H9 (cell line): Measurements from ENCODE around the gene SYT7. TPM values are rescaled to one million over a fixed set of nuclear protein-coding genes. Genes with fewer than 3 reads are reported as not detected.

ENCODE experiments used
- DNase-seq: peaks from one replicate; pipeline ENCODE4 v3.0.0-alpha.2; 2017
- H2AFZ ChIP-seq: one replicate; pipeline ENCODE4 v1.6.1; 2013; ENCODE audit warnings: mild to moderate bottlenecking, low read length, control low read depth, moderate library complexity
- H2AK5ac ChIP-seq: 2 replicates; pipeline ENCODE4 v1.6.1; 2013; ENCODE audit warnings: low read length, control low read depth, mixed read lengths; ENCODE audit not compliant: insufficient read length
- H2BK120ac ChIP-seq: one replicate; pipeline ENCODE4 v1.6.1; 2013; ENCODE audit warnings: low read depth, mild to moderate bottlenecking, low read length, control low read depth, inconsistent platforms; ENCODE audit not compliant: poor library complexity, severe bottlenecking
- H2BK12ac ChIP-seq: 2 replicates; pipeline ENCODE4 v1.6.1; 2013; ENCODE audit warnings: low read length, control low read depth, mixed read lengths, low read depth; ENCODE audit not compliant: insufficient read length
- H2BK15ac ChIP-seq: 2 replicates; pipeline ENCODE4 v1.6.1; 2013; ENCODE audit warnings: low read depth, low read length, control low read depth
- H2BK20ac ChIP-seq: one replicate; pipeline ENCODE4 v1.6.1; 2013; ENCODE audit warnings: low read depth, mild to moderate bottlenecking, low read length, control low read depth, inconsistent platforms; ENCODE audit not compliant: poor library complexity, severe bottlenecking
- H2BK5ac ChIP-seq: 2 replicates; pipeline ENCODE4 v1.6.1; 2013; ENCODE audit warnings: low read length, control low read depth, mixed read lengths; ENCODE audit not compliant: insufficient read length
- H3K14ac ChIP-seq: 2 replicates; pipeline ENCODE4 v1.6.1; 2013; ENCODE audit warnings: low read length, control low read depth; ENCODE audit not compliant: insufficient read depth
- H3K18ac ChIP-seq: 2 replicates; pipeline ENCODE4 v1.6.1; 2013; ENCODE audit warnings: low read depth, mild to moderate bottlenecking, mixed read lengths, low read length, control low read depth; ENCODE audit not compliant: insufficient read length
- H3K23ac ChIP-seq: 2 replicates; pipeline ENCODE4 v1.6.1; 2013; ENCODE audit warnings: low read length, control low read depth, mixed read lengths, low read depth; ENCODE audit not compliant: insufficient read length
- H3K23me2 ChIP-seq: 2 replicates; pipeline ENCODE4 v1.6.1; 2013; ENCODE audit warnings: low read depth, mild to moderate bottlenecking, mixed read lengths, low read length, control low read depth; ENCODE audit not compliant: insufficient read length, poor library complexity, severe bottlenecking
- H3K27ac ChIP-seq: 2 replicates; pipeline ENCODE4 v1.5.1; 2013; ENCODE audit warnings: low read length, control low read depth, mixed read lengths, low read depth; ENCODE audit not compliant: insufficient read length
- H3K27me3 ChIP-seq: 2 replicates; pipeline ENCODE4 v1.6.1; 2013; ENCODE audit warnings: low read length, control low read depth, inconsistent platforms; ENCODE audit not compliant: insufficient read depth
- H3K4ac ChIP-seq: 2 replicates; pipeline ENCODE4 v1.6.1; 2013; ENCODE audit warnings: low read depth, mild to moderate bottlenecking, control low read depth, inconsistent platforms, low read length, moderate library complexity
- H3K4me1 ChIP-seq: 2 replicates; pipeline ENCODE4 v1.6.1; 2013; ENCODE audit warnings: low read length, control low read depth, inconsistent platforms; ENCODE audit not compliant: insufficient read depth
- H3K4me2 ChIP-seq: 2 replicates; pipeline ENCODE4 v1.6.1; 2013; ENCODE audit warnings: low read length, control low read depth, mixed read lengths; ENCODE audit not compliant: insufficient read length, insufficient read depth
- H3K56ac ChIP-seq: 2 replicates; pipeline ENCODE4 v1.6.1; 2013; ENCODE audit warnings: low read depth, mild to moderate bottlenecking, mixed read lengths, low read length, control low read depth; ENCODE audit not compliant: insufficient read length
- H3K79me1 ChIP-seq: 2 replicates; pipeline ENCODE4 v1.6.1; 2013; ENCODE audit warnings: low read depth, mild to moderate bottlenecking, moderate library complexity, low read length, control low read depth, inconsistent platforms; ENCODE audit not compliant: insufficient read depth, poor library complexity, severe bottlenecking
- H3K79me2 ChIP-seq: 2 replicates; pipeline ENCODE4 v1.6.1; 2013; ENCODE audit warnings: low read length, control low read depth, inconsistent platforms; ENCODE audit not compliant: insufficient read depth
- H3K9ac ChIP-seq: 2 replicates; pipeline ENCODE4 v1.6.1; 2013; ENCODE audit warnings: low read length, control low read depth, mixed read lengths; ENCODE audit not compliant: insufficient read length; ENCODE audit errors: extremely low read depth
- H3K9me3 ChIP-seq: one replicate; pipeline ENCODE4 v1.6.1; 2013; ENCODE audit warnings: low read depth, low read length, inconsistent platforms; ENCODE audit not compliant: control insufficient read depth
- H3T11ph ChIP-seq: one replicate; pipeline ENCODE4 v1.6.1; 2013; ENCODE audit warnings: mild to moderate bottlenecking, low read length, control low read depth, inconsistent platforms
- H4K20me1 ChIP-seq: one replicate; pipeline ENCODE4 v1.6.1; 2013; ENCODE audit not compliant: control insufficient read depth, insufficient read length, insufficient read depth
- H4K5ac ChIP-seq: 2 replicates; pipeline ENCODE4 v1.6.1; 2013; ENCODE audit warnings: low read depth, mild to moderate bottlenecking, mixed read lengths, low read length, control low read depth; ENCODE audit not compliant: insufficient read length
- H4K8ac ChIP-seq: replicated peaks from 2 replicates; pipeline ENCODE4 v1.6.1; 2013; ENCODE audit warnings: low read length, control low read depth, mixed read lengths, low read depth; ENCODE audit not compliant: insufficient read length
- H4K91ac ChIP-seq: 2 replicates; pipeline ENCODE4 v1.6.1; 2013; ENCODE audit warnings: low read depth, mild to moderate bottlenecking, moderate library complexity, mixed read lengths, low read length, control low read depth; ENCODE audit not compliant: insufficient read length
- H3K27ac Mint-ChIP-seq, 3 experiments: 2 replicates in 2 of 3; 3 replicates in 1 of 3; pipeline ENCODE4 v1.8.0; 2020 to 2021; ENCODE audit warnings: mixed read lengths in 3 of 3, mild to moderate bottlenecking in 1 of 3, moderate library complexity in 1 of 3
- H3K27me3 Mint-ChIP-seq: 2 replicates; pipeline ENCODE4 v1.8.0; 2021; ENCODE audit warnings: low read depth, mild to moderate bottlenecking, moderate library complexity, mixed read lengths
- H3K36me3 Mint-ChIP-seq, 3 experiments: 2 replicates in 2 of 3; 3 replicates in 1 of 3; pipeline ENCODE4 v1.8.0; 2020 to 2021; ENCODE audit warnings: low read depth in 3 of 3, mixed read lengths in 3 of 3; ENCODE audit not compliant: insufficient read depth in 1 of 3
- H3K4me1 Mint-ChIP-seq, 2 experiments: 2 replicates each; pipeline ENCODE4 v1.8.0; 2020; ENCODE audit warnings: mixed read lengths in 2 of 2
- H3K4me3 Mint-ChIP-seq, 2 experiments: 2 replicates in 1 of 2; 3 replicates in 1 of 2; pipeline ENCODE4 v1.8.0; 2020 to 2021; ENCODE audit warnings: mild to moderate bottlenecking in 2 of 2, mixed read lengths in 2 of 2, moderate library complexity in 1 of 2
- H3K9me3 Mint-ChIP-seq, 2 experiments: 2 replicates in 1 of 2; 3 replicates in 1 of 2; pipeline ENCODE4 v1.8.0; 2020; ENCODE audit warnings: mild to moderate bottlenecking in 2 of 2, mixed read lengths in 2 of 2, moderate library complexity in 1 of 2
- WGBS: extraction: QIAGEN DNeasy Blood & Tissue Kit; methylation state at CpG from one replicate; pipeline ENCODE4 v1.1.7; 2013; ENCODE audit warnings: missing lambda C conversion rate, low lambda C conversion rate, mixed read lengths; ENCODE audit not compliant: insufficient read length; ENCODE audit errors: extremely low coverage; 5-methylcytosine and 5-hydroxymethylcytosine counted together
- total RNA-seq: library from RNA; stranded (reverse); gene quantifications from 2 replicates; pipeline ENCODE4 v1.2.1, GENCODE V29; 2021
- TF ChIP-seq, protein P1 (sequence below): fragments of 200-600 bp; sonication (generic); conservative IDR thresholded peaks from 3 replicates; pipeline ENCODE4 v1.8.0; 2021; ENCODE audit warnings: antibody characterized with exemption, mild to moderate bottlenecking

SYT7 gene
- total RNA-seq, 1 experiment from 2014 or later, result 8.8 TPM

DNA sequence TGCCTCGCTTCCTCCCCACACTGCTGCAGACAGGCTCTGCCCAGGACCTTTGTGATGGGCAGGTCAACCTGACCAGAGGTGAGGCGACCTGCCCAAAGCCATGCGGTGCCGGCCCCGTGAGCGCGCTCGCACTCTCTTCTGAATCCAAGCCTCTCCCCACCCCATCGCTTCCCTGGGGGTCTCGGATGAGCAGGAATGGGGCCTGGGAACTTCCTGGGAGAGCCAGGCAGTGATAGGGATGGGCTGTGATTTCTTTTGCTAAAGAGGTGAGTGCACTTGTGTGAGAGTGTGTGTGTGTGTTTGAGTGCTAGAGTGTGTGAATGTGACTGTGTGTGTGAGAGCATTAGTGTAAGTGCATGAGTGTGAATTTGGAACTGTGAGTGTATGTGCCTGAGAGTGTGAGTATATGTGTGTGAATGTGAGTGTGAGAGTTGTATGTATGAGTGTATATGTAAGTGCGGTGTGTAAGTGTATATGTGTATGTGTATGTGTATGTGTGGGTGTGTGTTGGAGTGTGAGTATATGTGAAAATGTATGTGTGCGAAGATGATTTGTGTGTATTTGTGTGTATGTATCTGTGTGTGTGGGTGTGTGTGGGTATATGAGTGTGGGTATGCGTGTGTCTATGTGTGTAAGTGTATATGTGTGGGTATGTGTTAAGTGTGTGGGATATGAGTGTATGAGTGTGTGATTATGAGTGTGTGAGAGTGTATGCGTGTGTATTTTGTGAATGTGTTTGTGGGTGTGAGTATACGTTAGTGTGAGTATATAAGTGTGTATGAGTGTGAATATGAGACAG lies 84.1 kb downstream of the SYT7 start:
- H3K23ac ChIP-seq, result no peak overlapping the region
- no peaks in the 10 kb centered on the region for H3K79me2 ChIP-seq
- no peak overlapping the region for H3K18ac ChIP-seq
- H3K4me1 ChIP-seq, result 0 out of 2 replicates have a peak, but pooled peaks cover 2% of the 10 kb centered on the region
- H3K36me3 Mint-ChIP-seq, result no peaks in the 10 kb centered on the region; a peak in 1 of 7 replicates
- H3K14ac ChIP-seq, result no peak overlapping the region
- H4K20me1 ChIP-seq, result no peaks in the 10 kb centered on the region
- WGBS, result 100% methylated on average over 5 of the region's 15 CpGs
- no peak overlapping the region for H3T11ph ChIP-seq
- no peak overlapping the region for H2AK5ac ChIP-seq
- H3K9me3 Mint-ChIP-seq, result no peaks in the 10 kb centered on the region
- H4K91ac ChIP-seq, result no peak overlapping the region
- H4K5ac ChIP-seq, result no peak overlapping the region
- peaks cover 10 to 26% of the 10 kb centered on the region in 2 experiments for H3K4me1 Mint-ChIP-seq
- H3K4ac ChIP-seq, result no peak overlapping the region
- H4K8ac ChIP-seq, result no peak overlapping the region
- no peak overlapping the region for H3K9ac ChIP-seq
- no peak for DNase-seq
- no peak overlapping the region for H3K4me2 ChIP-seq
- no peak overlapping the region for H3K4me3 Mint-ChIP-seq
- no peaks in the 10 kb centered on the region for H3K23me2 ChIP-seq
- H2BK12ac ChIP-seq, result no peak overlapping the region
- H3K9me3 ChIP-seq, result no peaks in the 10 kb centered on the region
- peaks cover 27% of the 10 kb centered on the region for H3K27me3 Mint-ChIP-seq
- H2BK120ac ChIP-seq, result no peak overlapping the region
- H2BK15ac ChIP-seq, result no peak overlapping the region
- H3K79me1 ChIP-seq, result no peaks in the 10 kb centered on the region
- no peak overlapping the region for H2AFZ ChIP-seq
- no peak overlapping the region for H2BK20ac ChIP-seq
- no peak overlapping the region for H3K56ac ChIP-seq
- no peak overlapping the region for H2BK5ac ChIP-seq
- TF ChIP-seq, protein P1, sequence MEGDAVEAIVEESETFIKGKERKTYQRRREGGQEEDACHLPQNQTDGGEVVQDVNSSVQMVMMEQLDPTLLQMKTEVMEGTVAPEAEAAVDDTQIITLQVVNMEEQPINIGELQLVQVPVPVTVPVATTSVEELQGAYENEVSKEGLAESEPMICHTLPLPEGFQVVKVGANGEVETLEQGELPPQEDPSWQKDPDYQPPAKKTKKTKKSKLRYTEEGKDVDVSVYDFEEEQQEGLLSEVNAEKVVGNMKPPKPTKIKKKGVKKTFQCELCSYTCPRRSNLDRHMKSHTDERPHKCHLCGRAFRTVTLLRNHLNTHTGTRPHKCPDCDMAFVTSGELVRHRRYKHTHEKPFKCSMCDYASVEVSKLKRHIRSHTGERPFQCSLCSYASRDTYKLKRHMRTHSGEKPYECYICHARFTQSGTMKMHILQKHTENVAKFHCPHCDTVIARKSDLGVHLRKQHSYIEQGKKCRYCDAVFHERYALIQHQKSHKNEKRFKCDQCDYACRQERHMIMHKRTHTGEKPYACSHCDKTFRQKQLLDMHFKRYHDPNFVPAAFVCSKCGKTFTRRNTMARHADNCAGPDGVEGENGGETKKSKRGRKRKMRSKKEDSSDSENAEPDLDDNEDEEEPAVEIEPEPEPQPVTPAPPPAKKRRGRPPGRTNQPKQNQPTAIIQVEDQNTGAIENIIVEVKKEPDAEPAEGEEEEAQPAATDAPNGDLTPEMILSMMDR, result no peak
- H3K27me3 ChIP-seq, result no peaks in the 10 kb centered on the region
- no peak overlapping the region for H3K27ac Mint-ChIP-seq
- no peak overlapping the region for H3K27ac ChIP-seq
